ENCODE data around the gene CIPC.

Gene CIPC

DNA sequence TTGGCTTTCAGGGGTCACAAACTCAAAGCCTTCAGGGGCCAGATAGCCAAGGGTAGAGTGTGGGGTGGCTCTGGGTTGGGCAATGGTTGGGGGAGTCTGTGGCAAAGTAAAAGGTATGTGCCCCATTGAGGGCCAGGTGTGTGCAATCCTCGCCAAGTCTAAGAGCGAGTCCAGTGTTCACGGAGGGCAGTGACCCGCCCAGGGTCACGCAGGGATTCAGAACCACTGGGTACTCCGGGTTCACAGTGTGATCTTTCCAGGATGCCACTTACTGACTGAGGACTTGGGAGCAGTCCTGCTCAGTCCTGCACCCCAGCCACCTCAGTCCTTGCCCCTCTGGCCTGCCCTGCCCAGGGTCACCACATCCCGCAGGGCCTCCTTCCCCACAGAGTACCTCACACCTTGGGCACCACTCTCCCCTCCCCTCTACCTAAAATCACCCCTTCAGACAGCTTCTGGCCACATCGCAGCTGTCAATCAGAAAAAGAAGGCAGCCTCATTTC, 27.8 kb downstream of the CIPC start:
- Histone ChIP-seq H3K27ac (replicated peaks; ENCODE audit: low read length) (no peak overlapping the region), H3K18ac (ENCODE audit: low read length) (peak overlapping the region; percentile 1), H3K4ac (ENCODE audit: low read length) (no peak overlapping the region), H3K23ac (ENCODE audit: low read depth, low read length, poor library complexity) (no peak overlapping the region), H3K36me3 (replicated peaks in 1 of 2; ENCODE audit: control insufficient read depth in 2 of 2, insufficient read depth in 2 of 2, low read length in 2 of 2) (no peaks in the 10 kb centered on the region), H3K79me1 (ENCODE audit: low read depth, low read length) (no peaks in the 10 kb centered on the region), H3K9me3 (replicated peaks in 1 of 2; ENCODE audit: control insufficient read depth in 2 of 2, insufficient read depth in 1 of 2, low read depth in 1 of 2, low read length in 2 of 2) (no peaks in the 10 kb centered on the region), H3K4me2 (ENCODE audit: insufficient read depth, low read length, poor library complexity, severe bottlenecking) (no peak overlapping the region), H2BK15ac (ENCODE audit: low read length) (peak overlapping the region; percentile 42), H2BK5ac (ENCODE audit: low read length) (no peak overlapping the region), H3K27me3 (ENCODE audit: control insufficient read depth in 3 of 3, insufficient read depth in 3 of 3, low read depth in 1 of 3, low read length in 3 of 3) (peaks cover 0 to 15% (median 7%) of the 10 kb centered on the region in 3 experiments), H3K14ac (ENCODE audit: low read length) (no peak overlapping the region), H3K4me3 (ENCODE audit: low read length in 2 of 2) (no peak overlapping the region), H2AFZ (ENCODE audit: low read length) (no peak overlapping the region), H2AK5ac (ENCODE audit: low read depth, low read length) (no peak overlapping the region), H2BK120ac (ENCODE audit: low read depth, low read length) (peak overlapping the region; percentile 56), H4K91ac (ENCODE audit: low read depth, low read length, poor library complexity) (peak overlapping the region; percentile 33), H4K8ac (ENCODE audit: low read depth, low read length) (no peak overlapping the region), H3K9ac (ENCODE audit: low read depth, low read length, poor library complexity) (no peak overlapping the region), H2BK12ac (ENCODE audit: low read length) (no peak overlapping the region), H3K4me1 (ENCODE audit: control insufficient read depth in 2 of 2, insufficient read depth in 1 of 2, low read depth in 1 of 2, low read length in 2 of 2) (peaks cover 4 to 19% of the 10 kb centered on the region in 2 donors)
- no peak for DNase-seq (ENCODE audit: low spot score)
- WGBS, 2 donors (ENCODE audit: extremely low coverage in 2 of 2, insufficient read length in 2 of 2, insufficient replicate concordance in 1 of 2): no CpG with 5 or more reads among the region's 8 CpGs

DNA sequence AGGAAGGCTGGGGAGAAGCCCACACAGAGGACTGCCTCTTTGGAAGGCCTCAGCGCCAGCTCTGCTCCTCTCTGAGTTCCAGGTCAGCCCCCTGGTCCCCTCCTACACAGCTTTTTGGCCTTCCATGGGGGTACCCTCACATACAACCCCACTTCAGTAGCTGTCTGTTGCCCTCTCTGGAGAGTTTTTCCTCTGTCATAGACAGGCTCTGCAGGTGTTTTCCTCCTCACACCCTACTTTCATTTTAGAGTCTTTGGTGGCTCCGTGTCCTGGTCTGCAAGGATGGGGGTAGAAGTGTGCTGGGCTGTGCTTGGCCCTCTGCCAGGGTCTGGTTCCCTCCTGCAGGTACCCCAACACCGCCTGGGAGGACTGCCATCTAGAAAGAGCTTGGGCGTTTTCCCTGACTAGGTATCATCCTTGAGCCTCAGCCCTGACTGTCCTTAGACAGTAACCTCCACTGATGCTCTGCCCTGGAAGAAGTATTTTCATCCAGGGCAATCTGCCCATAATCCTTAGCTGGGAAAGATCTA, 28.5 kb downstream of the CIPC start:
- Histone ChIP-seq H4K91ac (ENCODE audit: low read depth, low read length, poor library complexity) (no peak overlapping the region), H3K4ac (ENCODE audit: low read length) (no peak overlapping the region), H2BK120ac (ENCODE audit: low read depth, low read length) (no peak overlapping the region), H2BK12ac (ENCODE audit: low read length) (no peak overlapping the region), H3K18ac (ENCODE audit: low read length) (no peak overlapping the region), H3K27me3 (ENCODE audit: control insufficient read depth in 3 of 3, insufficient read depth in 3 of 3, low read depth in 1 of 3, low read length in 3 of 3) (peaks cover 0 to 15% (median 7%) of the 10 kb centered on the region in 3 experiments), H3K79me1 (ENCODE audit: low read depth, low read length) (no peaks in the 10 kb centered on the region), H3K9ac (ENCODE audit: low read depth, low read length, poor library complexity) (no peak overlapping the region), H2AK5ac (ENCODE audit: low read depth, low read length) (no peak overlapping the region), H3K4me1 (ENCODE audit: control insufficient read depth in 2 of 2, insufficient read depth in 1 of 2, low read depth in 1 of 2, low read length in 2 of 2) (peaks cover 4 to 13% of the 10 kb centered on the region in 2 donors), H3K4me2 (ENCODE audit: insufficient read depth, low read length, poor library complexity, severe bottlenecking) (no peak overlapping the region), H3K4me3 (ENCODE audit: low read length in 2 of 2) (no peak overlapping the region), H2BK15ac (ENCODE audit: low read length) (no peak overlapping the region), H3K9me3 (replicated peaks in 1 of 2; ENCODE audit: control insufficient read depth in 2 of 2, insufficient read depth in 1 of 2, low read depth in 1 of 2, low read length in 2 of 2) (no peaks in the 10 kb centered on the region), H3K27ac (replicated peaks; ENCODE audit: low read length) (no peak overlapping the region), H2AFZ (ENCODE audit: low read length) (no peak overlapping the region), H3K23ac (ENCODE audit: low read depth, low read length, poor library complexity) (no peak overlapping the region), H2BK5ac (ENCODE audit: low read length) (no peak overlapping the region), H4K8ac (ENCODE audit: low read depth, low read length) (no peak overlapping the region), H3K36me3 (replicated peaks in 1 of 2; ENCODE audit: control insufficient read depth in 2 of 2, insufficient read depth in 2 of 2, low read length in 2 of 2) (no peaks in the 10 kb centered on the region), H3K14ac (ENCODE audit: low read length) (no peak overlapping the region)
- no CpG with 5 or more reads among the region's 4 CpGs for WGBS, 2 donors (ENCODE audit: extremely low coverage in 2 of 2, insufficient read length in 2 of 2, insufficient replicate concordance in 1 of 2)
- DNase-seq (ENCODE audit: low spot score): no peak

DNA sequence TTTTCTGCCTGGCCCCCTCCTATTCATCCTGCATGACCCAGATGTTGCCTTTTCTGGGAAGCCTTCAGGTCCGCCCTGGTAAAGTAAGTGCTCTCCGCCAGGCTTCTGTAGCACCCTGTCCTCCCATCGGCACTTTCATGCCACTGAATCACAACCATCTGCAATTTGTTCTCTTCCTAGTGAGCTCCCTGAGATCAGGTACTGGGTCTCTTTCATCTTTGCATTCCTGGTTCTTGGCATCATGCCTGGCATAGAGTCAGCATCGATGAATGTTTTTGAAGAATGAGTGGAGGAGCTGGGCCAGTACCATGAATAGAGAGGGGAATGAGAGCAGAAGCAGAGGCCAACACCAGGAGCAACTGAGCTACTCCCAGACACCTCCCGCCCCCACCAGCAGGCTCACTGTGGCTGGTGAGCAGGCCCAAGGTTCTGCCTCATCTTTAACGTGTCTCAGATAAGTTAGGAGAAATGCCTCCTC, 30.4 kb downstream of the CIPC start:
- Histone ChIP-seq H3K9ac (ENCODE audit: low read depth, low read length, poor library complexity) (no peak overlapping the region), H3K4me1 (ENCODE audit: control insufficient read depth in 2 of 2, insufficient read depth in 1 of 2, low read depth in 1 of 2, low read length in 2 of 2) (peaks cover 4 to 5% of the 10 kb centered on the region in 2 donors), H2BK15ac (ENCODE audit: low read length) (no peak overlapping the region), H3K27ac (replicated peaks; ENCODE audit: low read length) (no peak overlapping the region), H2BK12ac (ENCODE audit: low read length) (no peak overlapping the region), H3K4me2 (ENCODE audit: insufficient read depth, low read length, poor library complexity, severe bottlenecking) (no peak overlapping the region), H3K18ac (ENCODE audit: low read length) (no peak overlapping the region), H4K91ac (ENCODE audit: low read depth, low read length, poor library complexity) (no peak overlapping the region), H4K8ac (ENCODE audit: low read depth, low read length) (no peak overlapping the region), H3K27me3 (ENCODE audit: control insufficient read depth in 3 of 3, insufficient read depth in 3 of 3, low read depth in 1 of 3, low read length in 3 of 3) (peaks cover 0 to 15% (median 7%) of the 10 kb centered on the region in 3 experiments), H3K4ac (ENCODE audit: low read length) (no peak overlapping the region), H3K36me3 (replicated peaks in 1 of 2; ENCODE audit: control insufficient read depth in 2 of 2, insufficient read depth in 2 of 2, low read length in 2 of 2) (no peaks in the 10 kb centered on the region), H3K14ac (ENCODE audit: low read length) (peak overlapping the region; percentile 57), H2AK5ac (ENCODE audit: low read depth, low read length) (no peak overlapping the region), H3K23ac (ENCODE audit: low read depth, low read length, poor library complexity) (no peak overlapping the region), H3K9me3 (replicated peaks in 1 of 2; ENCODE audit: control insufficient read depth in 2 of 2, insufficient read depth in 1 of 2, low read depth in 1 of 2, low read length in 2 of 2) (no peaks in the 10 kb centered on the region), H3K4me3 (ENCODE audit: low read length in 2 of 2) (no peak overlapping the region), H2BK120ac (ENCODE audit: low read depth, low read length) (no peak overlapping the region), H2AFZ (ENCODE audit: low read length) (no peak overlapping the region), H2BK5ac (ENCODE audit: low read length) (no peak overlapping the region), H3K79me1 (ENCODE audit: low read depth, low read length) (no peaks in the 10 kb centered on the region)
- no peak for DNase-seq (ENCODE audit: low spot score)
- WGBS, 2 donors (ENCODE audit: extremely low coverage in 2 of 2, insufficient read length in 2 of 2, insufficient replicate concordance in 1 of 2): no CpG with 5 or more reads among the region's 6 CpGs

DNA sequence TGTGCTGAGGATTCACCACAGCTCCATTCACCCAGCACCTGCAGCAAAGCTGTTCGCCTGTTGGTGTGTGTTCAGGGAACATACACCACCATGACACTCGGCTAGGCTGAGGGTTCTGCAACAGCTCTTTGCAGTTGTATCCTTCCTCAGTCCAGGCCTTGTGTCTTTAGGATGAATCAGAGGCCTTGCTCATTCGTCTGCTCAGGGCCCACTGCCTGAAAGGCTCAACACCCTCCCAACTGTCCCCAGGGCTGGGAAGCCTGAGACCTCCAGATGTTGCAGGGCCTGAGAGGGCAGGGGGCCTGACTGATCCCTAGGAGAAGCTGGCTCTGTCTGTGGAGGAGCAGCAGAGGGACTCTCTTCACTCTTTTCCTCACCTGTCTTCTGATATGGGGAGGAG, 32.3 kb downstream of the CIPC start:
- H2BK15ac ChIP-seq (ENCODE audit: low read length): no peak overlapping the region

More for the DNA sequence above, 32.3 kb downstream of the CIPC start:
- Histone ChIP-seq H3K9me3 (replicated peaks in 1 of 2; ENCODE audit: control insufficient read depth in 2 of 2, insufficient read depth in 1 of 2, low read depth in 1 of 2, low read length in 2 of 2) (no peaks in the 10 kb centered on the region), H2AFZ (ENCODE audit: low read length) (no peak overlapping the region), H3K14ac (ENCODE audit: low read length) (no peak overlapping the region), H2BK12ac (ENCODE audit: low read length) (no peak overlapping the region), H3K4me2 (ENCODE audit: insufficient read depth, low read length, poor library complexity, severe bottlenecking) (no peak overlapping the region), H2AK5ac (ENCODE audit: low read depth, low read length) (no peak overlapping the region), H3K4me1 (ENCODE audit: control insufficient read depth in 2 of 2, insufficient read depth in 1 of 2, low read depth in 1 of 2, low read length in 2 of 2) (peaks cover 0 to 3% of the 10 kb centered on the region in 2 donors), H4K91ac (ENCODE audit: low read depth, low read length, poor library complexity) (no peak overlapping the region), H2BK120ac (ENCODE audit: low read depth, low read length) (no peak overlapping the region), H3K4ac (ENCODE audit: low read length) (no peak overlapping the region), H3K79me1 (ENCODE audit: low read depth, low read length) (no peaks in the 10 kb centered on the region), H3K18ac (ENCODE audit: low read length) (no peak overlapping the region), H3K4me3 (ENCODE audit: low read length in 2 of 2) (no peak overlapping the region), H3K27ac (replicated peaks; ENCODE audit: low read length) (no peak overlapping the region), H3K23ac (ENCODE audit: low read depth, low read length, poor library complexity) (no peak overlapping the region), H4K8ac (ENCODE audit: low read depth, low read length) (no peak overlapping the region), H3K36me3 (replicated peaks in 1 of 2; ENCODE audit: control insufficient read depth in 2 of 2, insufficient read depth in 2 of 2, low read length in 2 of 2) (no peaks in the 10 kb centered on the region), H3K9ac (ENCODE audit: low read depth, low read length, poor library complexity) (no peak overlapping the region), H3K27me3 (ENCODE audit: control insufficient read depth in 3 of 3, insufficient read depth in 3 of 3, low read depth in 1 of 3, low read length in 3 of 3) (peaks cover 0 to 8% (median 6%) of the 10 kb centered on the region in 3 experiments), H2BK5ac (ENCODE audit: low read length) (no peak overlapping the region)
- WGBS, 2 donors (ENCODE audit: extremely low coverage in 2 of 2, insufficient read length in 2 of 2, insufficient replicate concordance in 1 of 2): no CpG with 5 or more reads among the region's 3 CpGs
- DNase-seq (ENCODE audit: low spot score): no peak
